Fibroblast of the aortic adventitia (primary cell): ENCODE data around the gene BLMH. TPM values are rescaled to one million over a fixed set of nuclear protein-coding genes. Genes with fewer than 3 reads are reported as not detected.
"Not testable (repeated sequence)": the region's sequence is repeated elsewhere in the genome, so short reads cannot be mapped to it uniquely, and the experiment has no call there.

Experiments used
- DNase-seq: peaks from one replicate; pipeline ENCODE4 v3.0.0-alpha.2; 2010; ENCODE audit warnings: low read depth
- H3K4me3 ChIP-seq: 2 replicates; pipeline ENCODE4 v1.5.1; 2011; ENCODE audit warnings: low read depth, mild to moderate bottlenecking, control low read depth, low read length, moderate library complexity
- CTCF ChIP-seq: IDR thresholded peaks from 2 replicates; pipeline ENCODE4 v1.5.1; 2011; ENCODE audit warnings: mild to moderate bottlenecking, low read length, control low read depth, inconsistent platforms; ENCODE audit not compliant: insufficient read depth
- small RNA-seq: library from RNA; depleted of rRNA; stranded (forward); fragments of <200 nt; gene quantifications from one replicate; pipeline ENCODE3, GENCODE V24; 2012
- total RNA-seq: library from RNA; depleted of rRNA; stranded (reverse); fragments of >200 nt; gene quantifications from 2 replicates; pipeline ENCODE4 v1.2.3, GENCODE V29; 2012; ENCODE audit warnings: low replicate concordance

The BLMH gene
- total RNA-seq, 1 donor = 30.5 TPM

- H3K4me3 ChIP-seq = no peak overlapping the region
- no peak for TF ChIP-seq CTCF
- no peak for DNase-seq
These were observed 88.2 kb downstream of the BLMH start for GRCh38 chr17:30203471-30203981.

GRCh38 chr17:30200656-30201055, 91.1 kb downstream of the BLMH start:
- DNase-seq, H3K4me3 ChIP-seq: not testable (repeated sequence)

GRCh38 chr17:30200106-30200505, 91.6 kb downstream of the BLMH start:
- no peak for DNase-seq
- TF ChIP-seq CTCF = no peak

GRCh38 chr17:30199600-30199999, 92.1 kb downstream of the BLMH start:
- no peak overlapping the region for H3K4me3 ChIP-seq
- no peak for DNase-seq
- TF ChIP-seq CTCF = no peak

More at GRCh38 chr17:30200106-30200505, 91.6 kb downstream of the BLMH start:
- H3K4me3 ChIP-seq = no peak overlapping the region

Small RNA genes lying within 50 kb of the gene (small RNA-seq; reads per million reads assigned to genes)
- gene RF00154 = 12.7 reads per million, percentile 94 among the genes with 10 or more reads in this experiment
- gene RNU6-1267P = not detected

Other genes starting within 250 kb of the BLMH start
- gene NSRP1, start 175.1 kb downstream of the BLMH start, total RNA-seq = 13.4 and 22.1 TPM in 2 replicates
- gene SLC6A4, start 56.2 kb downstream of the BLMH start, total RNA-seq = 0.41 and 23.8 TPM in 2 replicates
- gene TMIGD1, start 42.1 kb upstream of the BLMH start, total RNA-seq = not detected in 2 replicates
- gene CPD, start 87.0 kb upstream of the BLMH start, total RNA-seq = 92.9 and 102 TPM in 2 replicates
- gene GOSR1, start 185.5 kb upstream of the BLMH start, total RNA-seq = 17.0 and 39.4 TPM in 2 replicates